Fibroblast of pulmonary artery (primary cell): ENCODE data around the gene KRT81.

Experiments
- DNase-seq: peaks from one replicate; pipeline ENCODE4 v3.0.0-alpha.2; 2010; ENCODE audit warnings: low read depth
- H3K4me3 ChIP-seq: replicated peaks from 2 replicates; pipeline ENCODE4 v1.5.1; 2011; ENCODE audit warnings: low read depth, mild to moderate bottlenecking, control low read depth, low read length, moderate library complexity
- CTCF ChIP-seq: IDR thresholded peaks from 2 replicates; pipeline ENCODE4 v1.5.1; 2011; ENCODE audit warnings: mild to moderate bottlenecking, control low read depth, low read length, inconsistent platforms; ENCODE audit errors: missing control alignments

Gene KRT81

GRCh38 chr12:52333321-52333720 lies 42.0 kb upstream of the KRT81 start:
- H3K4me3 ChIP-seq = no peak overlapping the region
- no peak for TF ChIP-seq CTCF
- DNase-seq = no peak

- TF ChIP-seq CTCF = no peak
- DNase-seq = no peak
- no peak overlapping the region for H3K4me3 ChIP-seq
Measured at GRCh38 chr12:52332381-52332780, 41.0 kb upstream of the KRT81 start.

DNA sequence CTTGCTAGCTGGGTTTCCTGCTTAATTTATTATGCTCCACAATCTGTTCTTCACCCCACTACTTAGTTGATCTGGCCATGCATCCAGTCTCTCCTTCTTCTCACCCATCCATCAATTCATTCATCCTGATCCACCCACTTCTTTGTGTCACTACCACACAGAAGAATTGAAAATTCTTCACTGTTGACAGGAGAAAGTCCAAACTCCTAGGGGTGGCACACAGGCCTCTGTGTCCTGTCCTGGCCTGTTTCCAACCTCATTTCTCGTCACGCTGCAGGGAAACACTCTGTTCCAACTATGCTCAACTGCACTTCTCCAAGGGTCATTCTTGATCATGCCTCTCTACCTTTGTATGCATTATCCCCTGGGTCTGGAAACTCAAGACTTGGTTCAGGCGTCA lies 40.5 kb upstream of the KRT81 start:
- H3K4me3 ChIP-seq = no peak overlapping the region
- DNase-seq = no peak
- TF ChIP-seq CTCF = no peak

DNA sequence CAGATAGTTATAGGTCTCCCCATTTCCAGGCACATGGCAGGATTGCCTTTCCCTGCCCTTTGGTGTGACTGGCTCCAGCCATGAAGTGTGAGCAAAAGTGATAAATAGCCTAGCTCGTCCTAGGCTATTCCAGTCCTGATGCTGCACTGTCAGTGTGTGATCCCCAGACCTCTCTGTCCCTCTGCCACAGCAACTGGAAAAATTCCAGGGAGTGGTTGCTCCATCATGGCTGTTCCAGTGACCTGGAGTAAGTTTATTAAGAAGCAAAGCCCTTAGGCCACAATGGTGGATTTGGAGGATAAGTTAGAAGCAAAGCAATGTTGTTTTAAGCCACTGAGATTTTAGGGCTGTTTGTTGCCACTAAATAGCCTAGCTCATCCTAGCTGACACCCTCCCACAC lies 39.7 kb upstream of the KRT81 start:
- TF ChIP-seq CTCF = no peak
- H3K4me3 ChIP-seq = no peak overlapping the region
- no peak for DNase-seq

DNA sequence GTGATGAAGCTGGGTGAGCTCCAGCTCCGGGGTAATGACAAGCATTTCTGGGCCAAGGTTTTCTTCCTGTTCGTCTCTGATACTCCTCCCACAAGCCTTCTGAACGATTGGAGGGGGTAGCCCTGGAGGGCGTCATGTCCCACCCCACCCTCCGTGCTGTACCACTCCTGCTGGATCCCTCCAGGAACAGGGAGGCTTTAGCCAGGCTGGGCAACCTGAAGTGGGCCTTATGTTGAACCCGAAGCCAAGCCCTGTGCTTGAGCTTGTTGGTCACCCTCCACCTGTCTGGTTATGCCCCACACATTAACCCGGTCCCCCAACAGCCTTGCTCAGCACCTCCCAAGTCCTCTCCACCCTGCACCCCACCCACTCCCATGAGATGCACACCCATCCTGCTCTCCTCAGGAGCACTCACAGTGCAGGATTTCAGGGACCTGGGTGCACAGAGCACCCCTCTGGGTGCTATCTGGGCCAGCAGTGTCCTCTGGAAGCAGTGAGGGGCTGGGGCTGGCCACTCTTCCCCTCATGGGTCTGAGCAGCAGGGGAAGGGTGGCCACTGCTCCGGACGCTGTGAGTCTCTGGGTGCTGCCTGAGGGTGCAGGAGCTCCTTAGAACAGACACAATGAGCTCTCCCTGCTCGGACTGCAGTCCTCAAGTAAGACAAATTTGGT lies 36.6 kb upstream of the KRT81 start:
- H3K4me3 ChIP-seq = no peak overlapping the region
- no peak for DNase-seq
- no peak for TF ChIP-seq CTCF

- peak; percentile 93 for TF ChIP-seq CTCF
- no peak overlapping the region for H3K4me3 ChIP-seq
- peak; percentile 93 for DNase-seq
Measured at GRCh38 chr12:52327052-52327829, 35.9 kb upstream of the KRT81 start.

DNA sequence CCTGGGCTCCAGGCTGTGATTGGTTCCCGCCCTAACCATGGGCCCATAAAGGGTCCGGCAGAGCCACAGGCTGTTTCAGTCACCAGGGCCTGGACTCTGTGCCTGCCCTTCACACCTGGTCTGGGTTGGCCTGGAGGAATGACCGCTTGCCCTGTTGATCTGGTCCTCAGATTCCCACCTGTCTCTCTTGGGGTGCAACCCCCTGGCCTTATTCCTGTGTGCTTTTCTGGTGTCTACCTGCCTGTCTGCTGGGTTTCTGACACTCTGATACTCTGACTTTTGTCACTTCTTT lies 32.8 kb upstream of the KRT81 start:
- DNase-seq = no peak
- no peak for TF ChIP-seq CTCF
- H3K4me3 ChIP-seq = no peak overlapping the region
